HG03175 (cell line): ENCODE data around the gene NBEA.
A peak's percentile ranks its signal among the peaks of the same experiment; 100 is the strongest.

Experiments
- ATAC-seq: cut with Tn5 transposase; IDR thresholded peaks from one replicate; pipeline ENCODE4 v1.9.1; 2021; ENCODE audit warnings: mild to moderate bottlenecking, moderate library complexity; ENCODE audit not compliant: unreplicated experiment

NBEA gene

GRCh38 chr13:35498231-35498630 is 556.2 kb downstream of the NBEA start:
- ATAC-seq = no peak

- ATAC-seq = no peak
Observed at GRCh38 chr13:35499196-35499662, 557.2 kb downstream of the NBEA start.

- ATAC-seq = no peak
Observed at GRCh38 chr13:35499676-35500075, 557.6 kb downstream of the NBEA start.

GRCh38 chr13:35500144-35500543 is 558.1 kb downstream of the NBEA start:
- no peak for ATAC-seq

- ATAC-seq = no peak
Observed at GRCh38 chr13:35501661-35502235, 559.7 kb downstream of the NBEA start.

- no peak for ATAC-seq
Observed at GRCh38 chr13:35502456-35502855, 560.4 kb downstream of the NBEA start.

- no peak for ATAC-seq
Observed at GRCh38 chr13:35512271-35512920, 570.3 kb downstream of the NBEA start.

- ATAC-seq = no peak
Observed at GRCh38 chr13:35514061-35514477, 572.0 kb downstream of the NBEA start.

- no peak for ATAC-seq
Observed at GRCh38 chr13:35514801-35515502, 572.9 kb downstream of the NBEA start.

- ATAC-seq = no peak
Observed at GRCh38 chr13:35518337-35518946, 576.4 kb downstream of the NBEA start.

- no peak for ATAC-seq
Observed at GRCh38 chr13:35524171-35524570, 582.1 kb downstream of the NBEA start.

GRCh38 chr13:35526577-35526976 is 584.5 kb downstream of the NBEA start:
- ATAC-seq = no peak

GRCh38 chr13:35527451-35527850 is 585.4 kb downstream of the NBEA start:
- ATAC-seq = no peak

GRCh38 chr13:35530147-35530546 is 588.1 kb downstream of the NBEA start:
- no peak for ATAC-seq

GRCh38 chr13:35530581-35530980 is 588.5 kb downstream of the NBEA start:
- ATAC-seq = no peak

- no peak for ATAC-seq
Observed at GRCh38 chr13:35531526-35531925, 589.5 kb downstream of the NBEA start.

GRCh38 chr13:35534343-35534742 is 592.3 kb downstream of the NBEA start:
- ATAC-seq = no peak

- no peak for ATAC-seq
Observed at GRCh38 chr13:35548790-35549189, 606.7 kb downstream of the NBEA start.

GRCh38 chr13:35549481-35549880 is 607.4 kb downstream of the NBEA start:
- ATAC-seq = peak; percentile 87

GRCh38 chr13:35552172-35552844 is 610.2 kb downstream of the NBEA start:
- no peak for ATAC-seq

GRCh38 chr13:35554972-35555623 is 613.0 kb downstream of the NBEA start:
- ATAC-seq = no peak
